SU-DHL-6 (cell line): ENCODE data around the gene RGL1.

Experiments
- EZH2phosphoT487 ChIP-seq: fragments of 200-600 bp; sonication (generic), shearing (Covaris generic); conservative IDR thresholded peaks from 2 replicates; pipeline ENCODE4 v1.6.1; 2018; ENCODE audit warnings: mild to moderate bottlenecking, antibody characterized with exemption, low read length, moderate library complexity, mixed read lengths
- TF ChIP-seq, protein P1 (sequence below): fragments of 200-600 bp; sonication (generic); IDR thresholded peaks from one replicate; pipeline ENCODE4 v1.5.1; 2017; ENCODE audit warnings: antibody characterized with exemption, mild to moderate bottlenecking, low read length, moderate library complexity; ENCODE audit not compliant: insufficient read depth, poor library complexity, severe bottlenecking

DNA sequence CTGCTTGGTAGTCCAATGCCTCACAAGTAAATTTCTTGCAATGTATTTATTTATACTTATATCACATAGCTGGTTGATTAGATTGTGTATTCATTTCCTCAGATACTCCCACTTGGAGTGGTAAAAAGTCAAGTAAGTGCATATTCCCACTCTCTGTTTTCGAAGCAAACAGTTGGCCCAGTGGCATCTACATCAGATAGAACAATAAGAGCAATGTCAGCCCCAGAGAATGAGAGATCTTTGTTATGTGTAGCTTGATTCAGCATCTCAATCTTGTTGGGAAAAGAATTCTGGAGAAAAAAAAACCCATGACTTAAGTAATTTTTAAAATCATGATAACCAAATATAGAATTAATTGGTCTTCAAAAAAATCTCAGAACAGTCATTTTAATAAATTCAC is 25.5 kb downstream of the RGL1 start:
- TF ChIP-seq, protein P1, sequence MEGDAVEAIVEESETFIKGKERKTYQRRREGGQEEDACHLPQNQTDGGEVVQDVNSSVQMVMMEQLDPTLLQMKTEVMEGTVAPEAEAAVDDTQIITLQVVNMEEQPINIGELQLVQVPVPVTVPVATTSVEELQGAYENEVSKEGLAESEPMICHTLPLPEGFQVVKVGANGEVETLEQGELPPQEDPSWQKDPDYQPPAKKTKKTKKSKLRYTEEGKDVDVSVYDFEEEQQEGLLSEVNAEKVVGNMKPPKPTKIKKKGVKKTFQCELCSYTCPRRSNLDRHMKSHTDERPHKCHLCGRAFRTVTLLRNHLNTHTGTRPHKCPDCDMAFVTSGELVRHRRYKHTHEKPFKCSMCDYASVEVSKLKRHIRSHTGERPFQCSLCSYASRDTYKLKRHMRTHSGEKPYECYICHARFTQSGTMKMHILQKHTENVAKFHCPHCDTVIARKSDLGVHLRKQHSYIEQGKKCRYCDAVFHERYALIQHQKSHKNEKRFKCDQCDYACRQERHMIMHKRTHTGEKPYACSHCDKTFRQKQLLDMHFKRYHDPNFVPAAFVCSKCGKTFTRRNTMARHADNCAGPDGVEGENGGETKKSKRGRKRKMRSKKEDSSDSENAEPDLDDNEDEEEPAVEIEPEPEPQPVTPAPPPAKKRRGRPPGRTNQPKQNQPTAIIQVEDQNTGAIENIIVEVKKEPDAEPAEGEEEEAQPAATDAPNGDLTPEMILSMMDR: no peak
- no peak for TF ChIP-seq EZH2phosphoT487
